ENCODE data around the gene SHB.

The SHB gene

GRCh38 chr9:38088006-38088925, 19.2 kb upstream of the SHB start:
- DNase-seq (ENCODE audit: low spot score): peak; percentile 81
- Histone ChIP-seq H3K4me3 (no peak overlapping the region), H3K27ac (no peak overlapping the region)
- peak; percentile 84 for TF ChIP-seq CTCF (IDR thresholded peaks at IDR 0.05)

DNA sequence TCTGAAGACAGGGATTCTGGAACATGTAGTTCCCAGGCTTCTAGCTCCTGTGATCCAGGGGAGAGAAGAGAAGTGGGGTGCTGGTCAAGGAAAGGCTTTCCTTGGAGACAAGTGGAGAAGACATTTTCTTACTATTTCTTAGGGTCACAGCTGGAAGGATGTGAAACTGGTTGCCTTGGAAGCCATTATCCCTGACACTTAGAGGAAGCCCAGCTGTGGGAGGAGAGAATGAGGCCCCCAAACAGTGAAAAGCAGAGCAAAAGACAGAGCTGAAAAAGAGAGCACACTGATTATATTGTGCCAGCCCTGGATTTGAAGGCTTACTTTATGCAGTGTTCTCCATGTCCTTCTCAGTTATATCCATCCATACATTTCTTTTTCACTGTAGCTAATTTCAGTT, 17.5 kb upstream of the SHB start:
- Histone ChIP-seq H3K27ac (no peak overlapping the region), H3K4me3 (no peak overlapping the region)
- no peak for DNase-seq (ENCODE audit: low spot score)
- TF ChIP-seq CTCF (IDR thresholded peaks at IDR 0.05): no peak

DNA sequence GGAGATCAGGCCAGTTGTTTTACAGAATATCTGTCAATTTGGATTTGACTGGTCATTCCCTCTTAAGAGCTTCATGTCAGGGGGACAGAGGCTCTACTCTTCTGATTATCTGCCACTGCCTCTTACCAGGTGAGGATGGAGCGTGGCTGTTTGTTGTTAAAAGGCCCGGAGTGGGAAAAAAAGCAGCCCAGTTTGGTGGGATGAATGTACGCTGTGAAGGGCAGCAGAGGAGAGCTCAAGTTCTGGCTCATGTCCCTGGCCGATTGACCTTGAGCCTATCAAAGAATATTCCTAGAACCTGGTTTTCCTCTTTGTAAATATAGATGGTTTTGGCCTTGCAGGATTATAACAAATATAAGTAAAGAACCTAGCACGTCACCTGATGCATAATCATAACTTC, 16.3 kb upstream of the SHB start:
- DNase-seq (ENCODE audit: low spot score): peak; percentile 8
- Histone ChIP-seq H3K4me3 (no peak overlapping the region), H3K27ac (no peak overlapping the region)
- no peak for TF ChIP-seq CTCF (IDR thresholded peaks at IDR 0.05)

- Histone ChIP-seq H3K27ac (no peak overlapping the region), H3K4me3 (no peak overlapping the region)
- TF ChIP-seq CTCF (IDR thresholded peaks at IDR 0.05): no peak
- peak; percentile 71 for DNase-seq (ENCODE audit: low spot score)
These were observed 15.5 kb upstream of the SHB start for GRCh38 chr9:38084556-38084880.

- DNase-seq (ENCODE audit: low spot score): peak; percentile 24
- no peak for TF ChIP-seq CTCF (IDR thresholded peaks at IDR 0.05)
- Histone ChIP-seq H3K27ac (no peak overlapping the region), H3K4me3 (no peak overlapping the region)
These were observed 15.0 kb upstream of the SHB start for GRCh38 chr9:38083858-38084555.

DNA sequence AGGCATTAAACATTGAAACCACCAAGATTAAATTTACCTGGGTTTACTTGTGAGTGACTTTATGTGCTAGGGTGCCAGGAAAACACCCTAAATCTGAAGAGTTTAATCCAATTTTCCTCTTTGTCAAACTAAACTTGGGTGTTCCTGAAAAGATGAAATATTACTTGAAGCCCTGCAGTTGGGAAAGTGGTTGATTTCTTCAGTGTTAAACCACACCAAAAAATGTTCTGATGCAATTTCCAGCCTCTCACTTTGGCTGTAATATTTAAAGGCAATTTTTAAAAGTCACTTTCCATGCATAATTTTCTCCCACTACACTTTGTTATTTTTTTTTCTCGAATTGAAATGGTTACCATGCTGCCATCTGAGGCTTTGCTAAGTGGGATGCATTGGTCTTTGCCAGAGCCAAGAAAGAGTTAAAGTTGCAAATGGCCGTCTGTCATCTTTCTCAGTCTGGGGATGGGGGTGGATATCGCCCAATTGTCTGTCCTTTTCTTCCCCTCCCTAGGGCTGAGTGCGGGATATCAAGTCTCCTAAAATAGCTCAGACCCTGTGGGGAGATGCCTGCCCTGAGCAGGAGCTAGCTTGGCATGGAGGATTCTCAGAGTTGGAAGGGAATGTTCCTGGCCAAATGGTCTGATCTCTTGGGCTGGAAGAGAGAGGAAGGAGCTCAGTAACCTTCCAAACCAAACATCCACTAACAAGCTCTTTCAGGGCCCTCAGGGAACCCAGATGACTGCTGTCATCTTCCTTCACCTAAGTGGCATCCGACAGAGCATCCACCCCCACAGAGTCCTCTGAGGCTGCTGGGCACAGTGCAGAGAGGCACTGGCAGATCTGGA, 13.6 kb upstream of the SHB start:
- Histone ChIP-seq H3K27ac (no peak overlapping the region), H3K4me3 (no peak overlapping the region)
- DNase-seq (ENCODE audit: low spot score): peak; percentile 59
- TF ChIP-seq CTCF (IDR thresholded peaks at IDR 0.05): no peak
